Neural progenitor cell (in vitro differentiated cells): ENCODE data around the gene ZNF610. TPM values are rescaled to one million over a fixed set of nuclear protein-coding genes. Genes with fewer than 3 reads are reported as not detected.
A peak's percentile ranks its signal among the peaks of the same experiment; 100 is the strongest.

Source experiments
- DNase-seq: peaks from one replicate; pipeline ENCODE4 v3.0.0-alpha.2; 2016; ENCODE audit warnings: low spot score
- H2AFZ ChIP-seq: fragments of 200-600 bp; sonication (generic); replicated peaks from 2 replicates; pipeline ENCODE4 v1.6.1; 2016; ENCODE audit warnings: antibody characterized with exemption
- H3F3A ChIP-seq: fragments of 200-600 bp; sonication (generic); 2 replicates; pipeline ENCODE4 v1.6.1; 2016; ENCODE audit warnings: antibody characterized with exemption, low read depth
- H3K27ac ChIP-seq: fragments of 200-600 bp; sonication (generic); 2 replicates; pipeline ENCODE4 v1.5.1; 2016; ENCODE audit warnings: mild to moderate bottlenecking
- H3K27me3 ChIP-seq: fragments of 200-600 bp; sonication (generic); 2 replicates; pipeline ENCODE4 v1.6.1; 2016; ENCODE audit warnings: mild to moderate bottlenecking, moderate library complexity
- H3K36me3 ChIP-seq: fragments of 200-600 bp; sonication (generic); 2 replicates; pipeline ENCODE4 v1.5.1; 2016
- H3K4me1 ChIP-seq: fragments of 200-600 bp; sonication (generic); 2 replicates; pipeline ENCODE4 v1.6.1; 2016; ENCODE audit warnings: mixed run types
- H3K4me2 ChIP-seq: fragments of 200-600 bp; sonication (generic); 2 replicates; pipeline ENCODE4 v1.6.1; 2016
- H3K4me3 ChIP-seq: fragments of 200-600 bp; sonication (generic); 2 replicates; pipeline ENCODE4 v1.5.1; 2016
- H3K79me2 ChIP-seq: fragments of 200-600 bp; sonication (generic); 2 replicates; pipeline ENCODE4 v1.6.1; 2016; ENCODE audit warnings: low read depth
- H3K9ac ChIP-seq: fragments of 200-600 bp; sonication (generic); 2 replicates; pipeline ENCODE4 v1.6.1; 2016
- H3K9me3 ChIP-seq: fragments of 200-600 bp; sonication (generic); 2 replicates; pipeline ENCODE4 v1.5.1; 2016; ENCODE audit warnings: low read depth
- H4K20me1 ChIP-seq: fragments of 200-600 bp; sonication (generic); 2 replicates; pipeline ENCODE4 v1.6.1; 2016; ENCODE audit warnings: low read depth
- H3K27ac Mint-ChIP-seq: 3 replicates; pipeline ENCODE4 v1.8.0; 2021; ENCODE audit warnings: mixed read lengths
- H3K27me3 Mint-ChIP-seq: 2 replicates; pipeline ENCODE4 v1.8.0; 2022; ENCODE audit warnings: low read depth, mild to moderate bottlenecking, inconsistent platforms, moderate library complexity, mixed read lengths; ENCODE audit not compliant: insufficient read depth
- H3K36me3 Mint-ChIP-seq: 3 replicates; pipeline ENCODE4 v1.8.0; 2021; ENCODE audit warnings: mixed read lengths
- H3K4me1 Mint-ChIP-seq: 3 replicates; pipeline ENCODE4 v1.8.0; 2021; ENCODE audit warnings: mixed read lengths
- H3K4me3 Mint-ChIP-seq: 3 replicates; pipeline ENCODE4 v1.8.0; 2021; ENCODE audit warnings: mild to moderate bottlenecking, moderate library complexity, mixed read lengths
- H3K9me3 Mint-ChIP-seq: 3 replicates; pipeline ENCODE4 v1.8.0; 2020; ENCODE audit warnings: mixed read lengths
- CTCF ChIP-seq: fragments of 200-600 bp; sonication (generic); IDR thresholded peaks from 2 replicates; pipeline ENCODE4 v1.5.1; 2017; ENCODE audit warnings: antibody characterized with exemption, mild to moderate bottlenecking
- EZH2 ChIP-seq: fragments of 200-600 bp; sonication (generic); IDR thresholded peaks from 2 replicates; pipeline ENCODE4 v1.6.1; 2017; ENCODE audit warnings: antibody characterized with exemption, mild to moderate bottlenecking, moderate library complexity
- EZH2phosphoT487 ChIP-seq: fragments of 200-600 bp; sonication (generic); IDR thresholded peaks from 2 replicates; pipeline ENCODE4 v1.6.1; 2017; ENCODE audit warnings: antibody characterized with exemption
- total RNA-seq: library from RNA; depleted of rRNA; stranded (reverse); fragments of >200 nt; gene quantifications from 2 replicates; pipeline ENCODE4 v1.2.3, GENCODE V29; 2015; ENCODE audit warnings: low replicate concordance

The ZNF610 gene
- total RNA-seq, 1 donor from 2014 or later = 13.0 TPM

- Histone ChIP-seq H3K9me3 (no peaks in the 10 kb centered on the region), H3K27me3 (no peaks in the 10 kb centered on the region), H3K4me3 (no peak overlapping the region), H3K27ac (no peak overlapping the region), H4K20me1 (no peaks in the 10 kb centered on the region), H3K4me2 (no peak overlapping the region), H2AFZ (no peak overlapping the region), H3K36me3 (peaks cover 5% of the 10 kb centered on the region), H3K4me1 (no peaks in the 10 kb centered on the region), H3K9ac (no peak overlapping the region), H3F3A (no peaks in the 10 kb centered on the region), H3K79me2 (no peaks in the 10 kb centered on the region)
- H3K9me3 Mint-ChIP-seq = peaks cover 52% of the 10 kb centered on the region
- H3K36me3 Mint-ChIP-seq = peaks cover 74% of the 10 kb centered on the region
- H3K4me3 Mint-ChIP-seq = no peak overlapping the region
- H3K27me3 Mint-ChIP-seq = no peaks in the 10 kb centered on the region
- no peak overlapping the region for H3K27ac Mint-ChIP-seq
- no peak for TF ChIP-seq EZH2
- TF ChIP-seq CTCF = peak; percentile 55
- TF ChIP-seq EZH2phosphoT487 = no peak
- no peaks in the 10 kb centered on the region for H3K4me1 Mint-ChIP-seq
- DNase-seq = peak; percentile 64
These were observed 15.5 kb downstream of the ZNF610 start for GRCh38 chr19:52351512-52351911.

DNA sequence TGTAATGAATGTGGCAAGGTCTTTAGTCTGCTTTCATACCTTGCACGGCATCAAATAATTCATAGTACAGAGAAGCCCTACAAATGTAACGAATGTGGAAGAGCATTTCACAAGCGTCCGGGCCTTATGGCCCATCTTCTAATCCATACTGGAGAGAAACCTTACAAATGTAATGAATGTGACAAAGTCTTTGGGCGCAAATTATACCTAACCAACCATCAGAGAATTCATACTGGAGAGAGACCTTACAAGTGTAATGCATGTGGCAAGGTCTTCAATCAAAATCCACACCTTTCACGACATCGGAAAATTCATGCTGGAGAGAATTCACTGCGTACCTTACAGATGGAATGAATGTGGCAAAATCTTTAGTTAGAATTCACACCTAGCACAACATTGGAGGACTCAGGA is 30.4 kb downstream of the ZNF610 start:
- Histone ChIP-seq H3F3A (no peaks in the 10 kb centered on the region), H4K20me1 (no peaks in the 10 kb centered on the region), H3K9me3 (peaks cover 26% of the 10 kb centered on the region), H3K4me2 (no peak overlapping the region), H3K36me3 (peaks cover 32% of the 10 kb centered on the region), H2AFZ (no peak overlapping the region), H3K9ac (no peak overlapping the region), H3K4me1 (no peaks in the 10 kb centered on the region), H3K79me2 (peaks cover 12% of the 10 kb centered on the region), H3K27me3 (no peaks in the 10 kb centered on the region), H3K4me3 (no peak overlapping the region), H3K27ac (no peak overlapping the region)
- no peak overlapping the region for H3K4me3 Mint-ChIP-seq
- H3K9me3 Mint-ChIP-seq = peaks cover 72% of the 10 kb centered on the region
- H3K27me3 Mint-ChIP-seq = peaks cover 2% of the 10 kb centered on the region
- no peaks in the 10 kb centered on the region for H3K4me1 Mint-ChIP-seq
- H3K27ac Mint-ChIP-seq = no peak overlapping the region
- TF ChIP-seq EZH2 (no peak), CTCF (no peak), EZH2phosphoT487 (no peak)
- no peak for DNase-seq
- H3K36me3 Mint-ChIP-seq = peaks cover 46% of the 10 kb centered on the region

- H3K4me3 ChIP-seq = peak within 1 kb of the TSS; percentile 60
- H3K4me2 ChIP-seq = peak within 1 kb of the TSS; percentile 72
- peak within 1 kb of the TSS; percentile 82 for H3K27ac ChIP-seq
- peak within 1 kb of the TSS; percentile 66 for H3K9ac ChIP-seq
- Mint-ChIP-seq H3K4me1 (no peaks in the 10 kb centered on the region), H3K27ac (no peak within 1 kb of the TSS), H3K36me3 (peaks cover 43% of the 10 kb centered on the region), H3K9me3 (peaks cover 64% of the 10 kb centered on the region), H3K4me3 (no peak within 1 kb of the TSS), H3K27me3 (peaks cover 4% of the 10 kb centered on the region)
- no peaks in the 10 kb centered on the region for H4K20me1 ChIP-seq
- peak within 1 kb of the TSS; percentile 62 for H2AFZ ChIP-seq
- peaks cover 18% of the 10 kb centered on the region for H3K79me2 ChIP-seq
- peaks cover 14% of the 10 kb centered on the region for H3K9me3 ChIP-seq
- no peak for TF ChIP-seq CTCF
- TF ChIP-seq EZH2 = no peak
- no peak for TF ChIP-seq EZH2phosphoT487
- no peaks in the 10 kb centered on the region for H3K4me1 ChIP-seq
- no peaks in the 10 kb centered on the region for H3F3A ChIP-seq
- no peaks in the 10 kb centered on the region for H3K27me3 ChIP-seq
- DNase-seq = peak; percentile 93
- H3K36me3 ChIP-seq = peaks cover 16% of the 10 kb centered on the region
These were observed 33.7 kb downstream of the ZNF610 start, which contains the start of gene ZNF880 for GRCh38 chr19:52369559-52370340. ZNF880 (plus strand) TSS chr19:52369923; CDS start chr19:52369966, 43 bp downstream.
